K562 (cell line): Measurements from ENCODE around the gene MAB21L2.

Experiments used
- LARP7 ChIP-seq: fragments of 450-650 bp; IDR thresholded peaks from 2 replicates; pipeline ENCODE4 v1.6.1; 2016
- NR2C2 ChIP-seq, 2 experiments: fragments of 200-800 bp in 1 of 2; sonication (Bioruptor generic) in 1 of 2; sonication (generic) in 1 of 2; formaldehyde crosslinking in 1 of 2; IDR thresholded peaks; 2 replicates each; pipeline versions ENCODE4 v1.6.1 to v1.8.0; 2016 to 2022; ENCODE audit warnings: mild to moderate bottlenecking in 1 of 2, missing compliant biosample characterization in 1 of 2, missing genetic modification characterization in 1 of 2, missing genetic modification reagents in 1 of 2
- PHTF2 ChIP-seq: fragments of 250-450 bp; sonication (Bioruptor Pico); IDR thresholded peaks from 2 replicates; pipeline ENCODE4 v1.5.0; 2021; ENCODE audit warnings: mild to moderate bottlenecking
- ZNF253 ChIP-seq: fragments of 250-450 bp; sonication (Bioruptor Pico); conservative IDR thresholded peaks from 2 replicates; pipeline ENCODE4 v1.6.1; 2021; ENCODE audit warnings: mild to moderate bottlenecking
- TF ChIP-seq, protein P1 (sequence below): fragments of 200-600 bp; sonication (generic); IDR thresholded peaks from one replicate; pipeline ENCODE4 v1.6.1; 2012; ENCODE audit warnings: mild to moderate bottlenecking, low read depth, low read length, inconsistent platforms
- TF ChIP-seq, protein P2 (sequence below), 3 experiments: fragments of 200-800 bp in 1 of 3; sonication (Bioruptor generic) in 1 of 3; sonication (generic) in 1 of 3; formaldehyde crosslinking in 1 of 3; IDR thresholded peaks; 2 replicates each; pipeline versions ENCODE4 v1.6.1 to v1.8.0; 2016 to 2022; ENCODE audit warnings: mild to moderate bottlenecking in 2 of 3, missing compliant biosample characterization in 2 of 3, missing genetic modification characterization in 2 of 3, missing genetic modification reagents in 1 of 3

DNA sequence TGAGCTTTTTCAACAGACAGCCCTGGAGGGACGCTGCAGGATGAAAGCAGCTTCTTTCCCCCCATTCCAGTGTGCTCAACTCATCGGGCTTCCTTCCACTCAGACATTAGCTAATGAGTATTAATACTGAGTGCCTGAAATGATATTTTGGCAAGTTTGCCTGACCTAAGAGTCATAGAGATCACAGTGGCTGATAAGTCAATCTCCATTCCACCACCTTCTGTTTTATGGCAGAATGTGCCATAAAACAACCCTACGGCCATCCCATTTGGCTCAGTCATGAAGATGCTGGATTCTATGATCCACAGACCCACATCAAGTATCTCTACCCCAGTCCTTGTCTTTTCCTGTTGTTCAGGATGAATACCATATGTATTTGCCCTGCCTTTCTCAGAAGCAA is 48.3 kb upstream of the MAB21L2 start:
- TF ChIP-seq LARP7 (no peak), PHTF2 (CRISPR knock-in tag) (no peak), ZNF253 (CRISPR knock-in tag) (no peak), NR2C2 (CRISPR knock-in tag; IDR thresholded peaks at IDR 0.05) (no peak), NR2C2 (tag; IDR thresholded peaks at IDR 0.05) (no peak)
- TF ChIP-seq, protein P1, sequence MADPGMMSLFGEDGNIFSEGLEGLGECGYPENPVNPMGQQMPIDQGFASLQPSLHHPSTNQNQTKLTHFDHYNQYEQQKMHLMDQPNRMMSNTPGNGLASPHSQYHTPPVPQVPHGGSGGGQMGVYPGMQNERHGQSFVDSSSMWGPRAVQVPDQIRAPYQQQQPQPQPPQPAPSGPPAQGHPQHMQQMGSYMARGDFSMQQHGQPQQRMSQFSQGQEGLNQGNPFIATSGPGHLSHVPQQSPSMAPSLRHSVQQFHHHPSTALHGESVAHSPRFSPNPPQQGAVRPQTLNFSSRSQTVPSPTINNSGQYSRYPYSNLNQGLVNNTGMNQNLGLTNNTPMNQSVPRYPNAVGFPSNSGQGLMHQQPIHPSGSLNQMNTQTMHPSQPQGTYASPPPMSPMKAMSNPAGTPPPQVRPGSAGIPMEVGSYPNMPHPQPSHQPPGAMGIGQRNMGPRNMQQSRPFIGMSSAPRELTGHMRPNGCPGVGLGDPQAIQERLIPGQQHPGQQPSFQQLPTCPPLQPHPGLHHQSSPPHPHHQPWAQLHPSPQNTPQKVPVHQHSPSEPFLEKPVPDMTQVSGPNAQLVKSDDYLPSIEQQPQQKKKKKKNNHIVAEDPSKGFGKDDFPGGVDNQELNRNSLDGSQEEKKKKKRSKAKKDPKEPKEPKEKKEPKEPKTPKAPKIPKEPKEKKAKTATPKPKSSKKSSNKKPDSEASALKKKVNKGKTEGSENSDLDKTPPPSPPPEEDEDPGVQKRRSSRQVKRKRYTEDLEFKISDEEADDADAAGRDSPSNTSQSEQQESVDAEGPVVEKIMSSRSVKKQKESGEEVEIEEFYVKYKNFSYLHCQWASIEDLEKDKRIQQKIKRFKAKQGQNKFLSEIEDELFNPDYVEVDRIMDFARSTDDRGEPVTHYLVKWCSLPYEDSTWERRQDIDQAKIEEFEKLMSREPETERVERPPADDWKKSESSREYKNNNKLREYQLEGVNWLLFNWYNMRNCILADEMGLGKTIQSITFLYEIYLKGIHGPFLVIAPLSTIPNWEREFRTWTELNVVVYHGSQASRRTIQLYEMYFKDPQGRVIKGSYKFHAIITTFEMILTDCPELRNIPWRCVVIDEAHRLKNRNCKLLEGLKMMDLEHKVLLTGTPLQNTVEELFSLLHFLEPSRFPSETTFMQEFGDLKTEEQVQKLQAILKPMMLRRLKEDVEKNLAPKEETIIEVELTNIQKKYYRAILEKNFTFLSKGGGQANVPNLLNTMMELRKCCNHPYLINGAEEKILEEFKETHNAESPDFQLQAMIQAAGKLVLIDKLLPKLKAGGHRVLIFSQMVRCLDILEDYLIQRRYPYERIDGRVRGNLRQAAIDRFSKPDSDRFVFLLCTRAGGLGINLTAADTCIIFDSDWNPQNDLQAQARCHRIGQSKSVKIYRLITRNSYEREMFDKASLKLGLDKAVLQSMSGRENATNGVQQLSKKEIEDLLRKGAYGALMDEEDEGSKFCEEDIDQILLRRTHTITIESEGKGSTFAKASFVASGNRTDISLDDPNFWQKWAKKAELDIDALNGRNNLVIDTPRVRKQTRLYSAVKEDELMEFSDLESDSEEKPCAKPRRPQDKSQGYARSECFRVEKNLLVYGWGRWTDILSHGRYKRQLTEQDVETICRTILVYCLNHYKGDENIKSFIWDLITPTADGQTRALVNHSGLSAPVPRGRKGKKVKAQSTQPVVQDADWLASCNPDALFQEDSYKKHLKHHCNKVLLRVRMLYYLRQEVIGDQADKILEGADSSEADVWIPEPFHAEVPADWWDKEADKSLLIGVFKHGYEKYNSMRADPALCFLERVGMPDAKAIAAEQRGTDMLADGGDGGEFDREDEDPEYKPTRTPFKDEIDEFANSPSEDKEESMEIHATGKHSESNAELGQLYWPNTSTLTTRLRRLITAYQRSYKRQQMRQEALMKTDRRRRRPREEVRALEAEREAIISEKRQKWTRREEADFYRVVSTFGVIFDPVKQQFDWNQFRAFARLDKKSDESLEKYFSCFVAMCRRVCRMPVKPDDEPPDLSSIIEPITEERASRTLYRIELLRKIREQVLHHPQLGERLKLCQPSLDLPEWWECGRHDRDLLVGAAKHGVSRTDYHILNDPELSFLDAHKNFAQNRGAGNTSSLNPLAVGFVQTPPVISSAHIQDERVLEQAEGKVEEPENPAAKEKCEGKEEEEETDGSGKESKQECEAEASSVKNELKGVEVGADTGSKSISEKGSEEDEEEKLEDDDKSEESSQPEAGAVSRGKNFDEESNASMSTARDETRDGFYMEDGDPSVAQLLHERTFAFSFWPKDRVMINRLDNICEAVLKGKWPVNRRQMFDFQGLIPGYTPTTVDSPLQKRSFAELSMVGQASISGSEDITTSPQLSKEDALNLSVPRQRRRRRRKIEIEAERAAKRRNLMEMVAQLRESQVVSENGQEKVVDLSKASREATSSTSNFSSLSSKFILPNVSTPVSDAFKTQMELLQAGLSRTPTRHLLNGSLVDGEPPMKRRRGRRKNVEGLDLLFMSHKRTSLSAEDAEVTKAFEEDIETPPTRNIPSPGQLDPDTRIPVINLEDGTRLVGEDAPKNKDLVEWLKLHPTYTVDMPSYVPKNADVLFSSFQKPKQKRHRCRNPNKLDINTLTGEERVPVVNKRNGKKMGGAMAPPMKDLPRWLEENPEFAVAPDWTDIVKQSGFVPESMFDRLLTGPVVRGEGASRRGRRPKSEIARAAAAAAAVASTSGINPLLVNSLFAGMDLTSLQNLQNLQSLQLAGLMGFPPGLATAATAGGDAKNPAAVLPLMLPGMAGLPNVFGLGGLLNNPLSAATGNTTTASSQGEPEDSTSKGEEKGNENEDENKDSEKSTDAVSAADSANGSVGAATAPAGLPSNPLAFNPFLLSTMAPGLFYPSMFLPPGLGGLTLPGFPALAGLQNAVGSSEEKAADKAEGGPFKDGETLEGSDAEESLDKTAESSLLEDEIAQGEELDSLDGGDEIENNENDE: no peak
- TF ChIP-seq, protein P2, sequence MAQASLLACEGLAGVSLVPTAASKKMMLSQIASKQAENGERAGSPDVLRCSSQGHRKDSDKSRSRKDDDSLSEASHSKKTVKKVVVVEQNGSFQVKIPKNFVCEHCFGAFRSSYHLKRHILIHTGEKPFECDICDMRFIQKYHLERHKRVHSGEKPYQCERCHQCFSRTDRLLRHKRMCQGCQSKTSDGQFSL (CRISPR knock-in tag; IDR thresholded peaks at IDR 0.05): no peak
- TF ChIP-seq, protein P2 (tag; IDR thresholded peaks at IDR 0.05): no peak
